Right atrium auricular region (tissue), 2 donors: ENCODE measurements around the gene PARD3B. TPM values are rescaled to one million over a fixed set of nuclear protein-coding genes. Genes with fewer than 3 reads are reported as not detected.
"Not testable (repeated sequence)": the region's sequence is repeated elsewhere in the genome, so short reads cannot be mapped to it uniquely, and the experiment has no call there.

Source experiments
- DNase-seq: peaks from one replicate; pipeline ENCODE4 v3.0.0-alpha.2; 2019; ENCODE audit warnings: low spot score
- H3K27ac ChIP-seq, 2 donors: fragments of 200-600 bp; sonication (generic); 1 replicate in 1 of 2; 2 replicates in 1 of 2; pipeline ENCODE4 v1.5.1; 2016 to 2019
- H3K27me3 ChIP-seq, 2 donors: fragments of 200-600 bp; sonication (generic); one replicate each; pipeline versions ENCODE4 v1.5.1 to v1.6.0; 2017 to 2019
- H3K36me3 ChIP-seq: fragments of 200-600 bp; sonication (generic); one replicate; pipeline ENCODE4 v1.5.1; 2016
- H3K4me1 ChIP-seq, 2 donors: fragments of 200-600 bp; sonication (generic); one replicate each; pipeline versions ENCODE4 v1.5.1 to v1.6.0; 2017 to 2019
- H3K4me3 ChIP-seq, 2 donors: fragments of 200-600 bp; sonication (generic); 1 replicate in 1 of 2; 2 replicates in 1 of 2; pipeline ENCODE4 v1.5.1; 2017 to 2019; ENCODE audit warnings: mild to moderate bottlenecking in 1 of 2, moderate library complexity in 1 of 2
- H3K9me3 ChIP-seq, 2 donors: fragments of 200-600 bp; sonication (generic); one replicate each; pipeline ENCODE4 v1.5.1; 2019
- total RNA-seq, 2 donors: library from RNA; depleted of rRNA; stranded (reverse); fragments of >200 nt; gene quantifications; one replicate each; pipeline ENCODE4 v1.1.0, GENCODE V29; 2016
- TF ChIP-seq, protein P1 (sequence below), 2 donors: fragments of 200-600 bp; sonication (generic); IDR thresholded peaks; one replicate each; pipeline ENCODE4 v1.5.1; 2019; ENCODE audit warnings: antibody characterized with exemption in 2 of 2

Gene PARD3B
- total RNA-seq, 2 donors from 2014 or later = 7.4 to 12.2 TPM

DNA sequence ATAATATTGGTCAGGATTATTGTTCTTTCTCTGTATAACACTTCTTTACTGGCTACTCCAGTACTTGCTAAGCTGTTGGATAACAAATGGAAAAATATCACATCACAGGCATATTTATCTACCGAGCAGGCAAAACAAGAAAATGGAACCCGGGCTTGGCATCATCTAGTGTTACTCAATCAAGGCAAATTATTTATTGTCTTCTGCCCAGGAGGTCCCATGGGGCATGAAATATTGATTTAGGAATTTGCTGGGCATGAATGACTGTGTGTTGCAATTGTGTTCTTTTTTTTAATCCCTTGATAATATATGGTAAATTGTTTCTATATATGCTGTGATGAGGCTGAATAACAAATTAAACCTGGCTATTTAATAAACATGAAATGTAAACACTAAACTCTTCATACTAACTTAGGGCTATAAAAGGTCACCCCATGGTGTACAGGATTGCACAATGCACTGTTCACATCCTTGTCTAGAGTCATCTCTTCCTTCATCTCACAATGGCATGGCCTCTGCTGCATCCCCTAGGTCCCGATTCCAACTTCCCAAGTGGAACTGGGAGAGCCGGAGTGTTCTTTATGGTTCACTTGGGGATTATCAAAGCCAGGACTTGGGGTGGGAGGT lies 2.2 kb upstream of the PARD3B start:
- TF ChIP-seq, protein P1, sequence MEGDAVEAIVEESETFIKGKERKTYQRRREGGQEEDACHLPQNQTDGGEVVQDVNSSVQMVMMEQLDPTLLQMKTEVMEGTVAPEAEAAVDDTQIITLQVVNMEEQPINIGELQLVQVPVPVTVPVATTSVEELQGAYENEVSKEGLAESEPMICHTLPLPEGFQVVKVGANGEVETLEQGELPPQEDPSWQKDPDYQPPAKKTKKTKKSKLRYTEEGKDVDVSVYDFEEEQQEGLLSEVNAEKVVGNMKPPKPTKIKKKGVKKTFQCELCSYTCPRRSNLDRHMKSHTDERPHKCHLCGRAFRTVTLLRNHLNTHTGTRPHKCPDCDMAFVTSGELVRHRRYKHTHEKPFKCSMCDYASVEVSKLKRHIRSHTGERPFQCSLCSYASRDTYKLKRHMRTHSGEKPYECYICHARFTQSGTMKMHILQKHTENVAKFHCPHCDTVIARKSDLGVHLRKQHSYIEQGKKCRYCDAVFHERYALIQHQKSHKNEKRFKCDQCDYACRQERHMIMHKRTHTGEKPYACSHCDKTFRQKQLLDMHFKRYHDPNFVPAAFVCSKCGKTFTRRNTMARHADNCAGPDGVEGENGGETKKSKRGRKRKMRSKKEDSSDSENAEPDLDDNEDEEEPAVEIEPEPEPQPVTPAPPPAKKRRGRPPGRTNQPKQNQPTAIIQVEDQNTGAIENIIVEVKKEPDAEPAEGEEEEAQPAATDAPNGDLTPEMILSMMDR (IDR thresholded peaks at IDR 0.05) = no peak
- Histone ChIP-seq H3K27me3 (no peaks in the 10 kb centered on the region), H3K9me3 (no peaks in the 10 kb centered on the region), H3K4me1 (peaks cover 0 to 22% of the 10 kb centered on the region in 2 donors), H3K27ac (no peak overlapping the region), H3K36me3 (no peaks in the 10 kb centered on the region), H3K4me3 (no peak overlapping the region)
- no peak for DNase-seq

DNA sequence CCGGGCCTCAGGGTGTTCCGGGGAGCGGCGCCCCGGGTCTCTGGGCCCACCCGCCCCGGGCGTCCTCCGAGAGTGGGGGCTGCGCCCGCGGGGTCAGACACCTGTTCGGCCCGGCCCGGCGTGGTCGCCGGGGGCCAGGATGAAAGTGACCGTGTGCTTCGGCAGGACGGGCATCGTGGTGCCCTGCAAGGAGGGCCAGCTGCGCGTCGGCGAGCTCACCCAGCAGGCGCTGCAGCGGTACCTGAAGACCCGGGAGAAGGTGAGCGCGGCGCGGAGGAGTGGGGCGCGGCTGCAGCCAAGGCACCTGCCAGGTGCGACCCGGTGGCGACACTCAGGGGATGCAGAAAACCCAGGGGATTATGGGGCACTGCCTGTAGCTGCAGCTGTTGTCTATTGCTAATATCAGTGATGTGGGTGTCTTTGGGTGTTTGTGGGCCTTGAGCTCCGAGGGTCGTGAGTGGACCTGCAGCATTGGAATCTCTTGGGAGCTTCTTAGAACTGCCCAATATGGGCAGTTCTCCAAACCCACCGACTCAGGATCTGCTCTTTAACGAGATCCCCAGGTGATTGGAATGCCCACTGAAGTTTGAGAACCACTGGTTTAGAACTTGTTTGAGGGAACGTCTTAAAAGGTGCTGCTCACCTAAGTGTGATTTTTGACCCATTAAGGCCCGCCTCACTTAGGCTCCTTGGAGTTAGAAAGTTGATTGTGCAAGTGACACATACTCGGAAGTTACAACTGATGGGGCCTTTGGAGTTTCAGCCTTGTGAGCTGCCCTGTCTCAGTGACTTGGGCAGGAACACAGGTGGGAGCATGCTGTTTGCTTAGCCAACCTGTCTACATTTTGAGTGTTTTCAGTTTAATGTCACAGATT lies 823 bp downstream of the PARD3B start:
- peak overlapping the region; percentile 83 to 84 for H3K27ac ChIP-seq
- H3K27me3 ChIP-seq = no peaks in the 10 kb centered on the region
- H3K36me3 ChIP-seq = no peaks in the 10 kb centered on the region
- TF ChIP-seq, protein P1 (IDR thresholded peaks at IDR 0.05) = no peak
- H3K4me1 ChIP-seq = peaks cover 0 to 20% of the 10 kb centered on the region in 2 donors
- H3K9me3 ChIP-seq = no peaks in the 10 kb centered on the region
- no peak for DNase-seq
- H3K4me3 ChIP-seq = peak overlapping the region; percentile 88 to 95

DNA sequence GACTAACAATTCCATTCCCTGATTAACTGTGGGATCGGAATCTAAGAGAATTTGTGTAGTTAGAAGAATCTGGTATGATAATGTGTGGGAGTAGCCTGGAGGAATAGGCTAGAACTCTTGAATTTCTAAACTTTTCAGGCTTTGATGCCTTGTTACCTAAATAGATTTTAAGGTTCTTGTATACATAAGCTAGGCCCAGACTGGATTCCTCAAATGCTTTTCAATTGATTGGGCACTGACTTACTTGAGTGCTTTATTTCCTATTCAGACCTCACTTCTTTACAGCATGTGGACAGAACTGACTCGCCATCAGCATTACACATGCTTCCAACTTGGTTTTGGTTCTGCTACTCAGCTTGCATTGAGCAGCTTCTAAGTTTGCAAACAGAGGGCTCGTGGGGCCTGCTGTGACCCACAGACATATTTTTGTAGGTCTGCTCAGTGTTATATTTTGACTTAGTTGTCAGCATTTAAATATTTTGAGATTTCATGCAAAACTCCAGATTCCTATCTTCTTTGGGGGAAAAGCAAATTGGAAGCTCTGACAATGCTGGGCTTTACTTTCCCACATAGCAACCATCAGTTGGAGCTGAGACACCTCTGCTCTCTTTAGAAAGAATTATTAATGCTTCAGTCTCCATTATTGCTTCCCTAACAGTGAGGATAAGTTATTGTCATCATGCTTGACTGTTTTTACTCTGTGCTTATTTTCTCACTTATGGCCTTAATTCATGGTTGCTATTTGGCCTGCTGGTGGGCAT lies 5.7 kb downstream of the PARD3B start:
- peaks cover 0 to 13% of the 10 kb centered on the region in 2 donors for H3K4me1 ChIP-seq
- no peak overlapping the region for H3K4me3 ChIP-seq
- no peaks in the 10 kb centered on the region for H3K36me3 ChIP-seq
- H3K27me3 ChIP-seq = no peaks in the 10 kb centered on the region
- DNase-seq = no peak
- no peaks in the 10 kb centered on the region for H3K9me3 ChIP-seq
- H3K27ac ChIP-seq = no peak overlapping the region
- TF ChIP-seq, protein P1 (IDR thresholded peaks at IDR 0.05) = no peak

DNA sequence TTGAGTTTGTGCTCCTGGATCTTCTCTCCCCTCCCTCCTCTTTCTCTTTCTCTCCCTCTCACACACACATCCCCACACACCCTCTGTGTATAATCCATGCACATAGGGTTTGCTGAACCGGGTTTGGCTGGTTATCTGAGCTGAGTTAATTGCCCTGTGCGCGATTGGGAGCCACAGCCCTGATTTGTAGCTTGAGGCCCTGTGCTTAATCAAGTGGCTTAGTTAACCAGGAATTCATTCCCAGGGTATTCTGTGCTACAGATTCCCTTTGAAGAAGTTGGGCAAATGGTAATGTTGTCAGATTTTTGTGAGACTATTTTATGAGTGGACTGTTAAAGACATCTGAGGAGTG lies 6.2 kb downstream of the PARD3B start:
- Histone ChIP-seq H3K9me3 (no peaks in the 10 kb centered on the region), H3K4me1 (peaks cover 0 to 8% of the 10 kb centered on the region in 2 donors), H3K36me3 (no peaks in the 10 kb centered on the region), H3K27me3 (no peaks in the 10 kb centered on the region), H3K27ac (no peak overlapping the region), H3K4me3 (no peak overlapping the region)
- TF ChIP-seq, protein P1 (IDR thresholded peaks at IDR 0.05) = no peak
- DNase-seq = no peak

DNA sequence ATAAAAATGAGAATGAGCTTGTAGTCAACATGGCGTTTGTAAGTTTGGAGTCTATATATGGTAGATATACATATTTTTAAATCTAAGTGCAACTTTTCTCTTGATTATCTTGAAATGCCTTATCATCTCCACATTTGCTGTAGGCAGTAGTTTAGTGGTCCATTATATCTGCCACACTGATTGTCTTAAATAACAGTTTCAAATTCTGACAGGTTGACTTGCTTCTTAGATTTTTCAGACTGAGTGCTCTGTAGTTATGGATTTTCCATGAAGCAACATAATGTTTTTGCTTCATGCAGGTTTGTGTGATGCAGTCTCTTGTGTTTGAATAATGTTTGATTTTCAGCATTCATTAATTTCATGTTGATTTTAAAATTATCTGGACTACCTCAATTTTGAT lies 12.3 kb downstream of the PARD3B start:
- Histone ChIP-seq H3K36me3 (no peaks in the 10 kb centered on the region), H3K4me1 (no peaks in the 10 kb centered on the region), H3K27me3 (no peaks in the 10 kb centered on the region), H3K4me3 (no peak overlapping the region), H3K27ac (no peak overlapping the region), H3K9me3 (no peaks in the 10 kb centered on the region)
- TF ChIP-seq, protein P1 (IDR thresholded peaks at IDR 0.05) = no peak
- DNase-seq = no peak

DNA sequence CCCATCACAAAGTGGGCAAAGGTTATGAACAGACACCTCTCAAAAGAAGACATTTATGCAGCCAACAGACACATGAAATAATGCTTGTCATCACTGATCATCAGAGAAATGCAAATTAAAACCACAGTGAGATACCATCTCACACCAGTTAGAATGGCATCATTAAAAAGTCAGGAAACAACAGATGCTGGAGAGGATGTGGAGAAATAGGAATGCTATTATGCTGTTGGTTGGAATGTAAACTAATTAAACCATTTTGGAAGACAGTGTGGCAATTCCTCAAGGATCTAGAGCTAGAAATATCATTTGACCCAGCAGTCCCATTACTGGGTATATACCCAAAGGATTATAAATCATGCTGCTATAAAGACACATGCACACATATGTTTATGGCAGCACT lies 14.1 kb downstream of the PARD3B start:
- H3K27ac ChIP-seq, H3K4me3 ChIP-seq, H3K9me3 ChIP-seq, H3K27me3 ChIP-seq, H3K4me1 ChIP-seq, DNase-seq, H3K36me3 ChIP-seq: not testable (repeated sequence)
